HG03139 (cell line): Measurements from ENCODE around the gene ALDOB.

Source experiments
- ATAC-seq: cut with Tn5 transposase; IDR thresholded peaks from one replicate; pipeline ENCODE4 v1.9.1; 2021; ENCODE audit not compliant: unreplicated experiment

The ALDOB gene

GRCh38 chr9:101435601-101436079, at the start of gene ALDOB:
Gene ALDOB, minus strand, starts transcription at chr9:101435774. Its CDS starts 4,887 bp downstream, at chr9:101430887.
- no peak for ATAC-seq

- ATAC-seq: no peak
Observed at GRCh38 chr9:101484046-101484445, 48.5 kb upstream of the ALDOB start.

GRCh38 chr9:101481261-101481660, 45.7 kb upstream of the ALDOB start:
- no peak for ATAC-seq

- no peak for ATAC-seq
Observed at GRCh38 chr9:101480386-101480785, 44.8 kb upstream of the ALDOB start.

- no peak for ATAC-seq
Observed at GRCh38 chr9:101479338-101480030, 43.9 kb upstream of the ALDOB start.

- no peak for ATAC-seq
Observed at GRCh38 chr9:101478906-101479305, 43.3 kb upstream of the ALDOB start.

GRCh38 chr9:101478444-101478843, 42.9 kb upstream of the ALDOB start:
- no peak for ATAC-seq

GRCh38 chr9:101477736-101478135, 42.2 kb upstream of the ALDOB start:
- ATAC-seq: no peak

GRCh38 chr9:101477214-101477613, 41.6 kb upstream of the ALDOB start:
- no peak for ATAC-seq

- no peak for ATAC-seq
Observed at GRCh38 chr9:101476576-101477208, 41.1 kb upstream of the ALDOB start.

- ATAC-seq: no peak
Observed at GRCh38 chr9:101472891-101473290, 37.3 kb upstream of the ALDOB start.

GRCh38 chr9:101470929-101471328, 35.4 kb upstream of the ALDOB start:
- no peak for ATAC-seq

- ATAC-seq: no peak
Observed at GRCh38 chr9:101470021-101470420, 34.4 kb upstream of the ALDOB start.

- no peak for ATAC-seq
Observed at GRCh38 chr9:101469026-101469425, 33.5 kb upstream of the ALDOB start.

GRCh38 chr9:101468116-101468515, 32.5 kb upstream of the ALDOB start:
- ATAC-seq: no peak

GRCh38 chr9:101467690-101468089, 32.1 kb upstream of the ALDOB start:
- ATAC-seq: no peak

- no peak for ATAC-seq
Observed at GRCh38 chr9:101466863-101467262, 31.3 kb upstream of the ALDOB start.

GRCh38 chr9:101465326-101465915, 29.8 kb upstream of the ALDOB start:
- no peak for ATAC-seq

GRCh38 chr9:101463397-101463796, 27.8 kb upstream of the ALDOB start:
- no peak for ATAC-seq

- no peak for ATAC-seq
Observed at GRCh38 chr9:101462558-101462957, 27.0 kb upstream of the ALDOB start.

- no peak for ATAC-seq
Observed at GRCh38 chr9:101460965-101461364, 25.4 kb upstream of the ALDOB start.

- peak; percentile 94 for ATAC-seq
Observed at GRCh38 chr9:101458963-101459631, 23.5 kb upstream of the ALDOB start.
